ENCODE results near the gene PRPF6. TPM values are rescaled to one million over a fixed set of nuclear protein-coding genes. Genes with fewer than 3 reads are reported as not detected.
"Not testable (repeated sequence)": the region's sequence is repeated elsewhere in the genome, so short reads cannot be mapped to it uniquely, and the experiment has no call there.

PRPF6 gene
- total RNA-seq, 1 donor from 2014 or later, result 60.4 TPM

GRCh38 chr20:64003960-64004725, 23.2 kb downstream of the PRPF6 start:
- intact Hi-C loops (cut with DNase I), result no loop called here
- ATAC-seq, result no peak
- no peak for DNase-seq (ENCODE audit: low spot score)

GRCh38 chr20:64005394-64005793, 24.5 kb downstream of the PRPF6 start:
- ATAC-seq, result no peak

GRCh38 chr20:64006490-64006889, 25.6 kb downstream of the PRPF6 start:
- intact Hi-C loops (cut with DNase I), result no loop called here
- ATAC-seq, result no peak
- no peak for DNase-seq (ENCODE audit: low spot score)

More at GRCh38 chr20:64005394-64005793, 24.5 kb downstream of the PRPF6 start:
- DNase-seq (ENCODE audit: low spot score), result no peak
- intact Hi-C loops (cut with DNase I), result no loop called here

- intact Hi-C loops (cut with DNase I), result no loop called here
- ATAC-seq (no peak), DNase-seq (ENCODE audit: low spot score) (no peak)
Observed at GRCh38 chr20:64006902-64007301, 26.0 kb downstream of the PRPF6 start.

GRCh38 chr20:64009811-64010387, 29.0 kb downstream of the PRPF6 start:
- intact Hi-C loops (cut with DNase I), result no loop called here
- no peak for DNase-seq (ENCODE audit: low spot score)
- no peak for ATAC-seq

- DNase-seq (ENCODE audit: low spot score), result no peak
- no peak for ATAC-seq
- intact Hi-C loops (cut with DNase I), result no loop called here
Observed at GRCh38 chr20:64010711-64011237, 29.8 kb downstream of the PRPF6 start.

GRCh38 chr20:64011366-64011779, 30.4 kb downstream of the PRPF6 start:
- DNase-seq (ENCODE audit: low spot score) (no peak), ATAC-seq (no peak)
- intact Hi-C loops (cut with DNase I), result no loop called here

- DNase-seq (ENCODE audit: low spot score); intact Hi-C loops (cut with DNase I); ATAC-seq: not testable (repeated sequence)
Observed at GRCh38 chr20:64012385-64013154, 31.6 kb downstream of the PRPF6 start.

- DNase-seq (ENCODE audit: low spot score), result no peak
- no peak for ATAC-seq
- intact Hi-C loops (cut with DNase I), result no loop called here
Observed at GRCh38 chr20:64015635-64016034, 34.7 kb downstream of the PRPF6 start.

GRCh38 chr20:64021124-64021975, 40.4 kb downstream of the PRPF6 start:
- ATAC-seq, result no peak
- intact Hi-C loops (cut with DNase I), result no loop called here
- no peak for DNase-seq (ENCODE audit: low spot score)

- intact Hi-C loops (cut with DNase I), result no loop called here
- ATAC-seq (no peak), DNase-seq (ENCODE audit: low spot score) (no peak)
Observed at GRCh38 chr20:64022671-64023360, 41.9 kb downstream of the PRPF6 start.

- DNase-seq (ENCODE audit: low spot score) (no peak), ATAC-seq (no peak)
- intact Hi-C loops (cut with DNase I), result no loop called here
Observed at GRCh38 chr20:64023361-64024140, 42.6 kb downstream of the PRPF6 start.

- ATAC-seq, result no peak
- DNase-seq (ENCODE audit: low spot score), result no peak
- intact Hi-C loops (cut with DNase I), result no loop called here
Observed at GRCh38 chr20:64024141-64024990, 43.4 kb downstream of the PRPF6 start.

GRCh38 chr20:64025101-64025825, 44.3 kb downstream of the PRPF6 start:
- no peak for ATAC-seq
- DNase-seq (ENCODE audit: low spot score), result no peak
- intact Hi-C loops (cut with DNase I), result no loop called here

- intact Hi-C loops (cut with DNase I), result no loop called here
- no peak for DNase-seq (ENCODE audit: low spot score)
- peak; percentile 29 for ATAC-seq
Observed at GRCh38 chr20:64025826-64026412, 45.0 kb downstream of the PRPF6 start.

Data from sciatic nerve (tissue), 2 donors.